HG03378 (cell line): ENCODE measurements around the gene ARHGEF7.
"Not testable (repeated sequence)": the region's sequence is repeated elsewhere in the genome, so short reads cannot be mapped to it uniquely, and the experiment has no call there.

Source experiments
- ATAC-seq: cut with Tn5 transposase; IDR thresholded peaks from one replicate; pipeline ENCODE4 v1.9.1; 2021; ENCODE audit warnings: mild to moderate bottlenecking, moderate library complexity; ENCODE audit not compliant: unreplicated experiment

Gene ARHGEF7

DNA sequence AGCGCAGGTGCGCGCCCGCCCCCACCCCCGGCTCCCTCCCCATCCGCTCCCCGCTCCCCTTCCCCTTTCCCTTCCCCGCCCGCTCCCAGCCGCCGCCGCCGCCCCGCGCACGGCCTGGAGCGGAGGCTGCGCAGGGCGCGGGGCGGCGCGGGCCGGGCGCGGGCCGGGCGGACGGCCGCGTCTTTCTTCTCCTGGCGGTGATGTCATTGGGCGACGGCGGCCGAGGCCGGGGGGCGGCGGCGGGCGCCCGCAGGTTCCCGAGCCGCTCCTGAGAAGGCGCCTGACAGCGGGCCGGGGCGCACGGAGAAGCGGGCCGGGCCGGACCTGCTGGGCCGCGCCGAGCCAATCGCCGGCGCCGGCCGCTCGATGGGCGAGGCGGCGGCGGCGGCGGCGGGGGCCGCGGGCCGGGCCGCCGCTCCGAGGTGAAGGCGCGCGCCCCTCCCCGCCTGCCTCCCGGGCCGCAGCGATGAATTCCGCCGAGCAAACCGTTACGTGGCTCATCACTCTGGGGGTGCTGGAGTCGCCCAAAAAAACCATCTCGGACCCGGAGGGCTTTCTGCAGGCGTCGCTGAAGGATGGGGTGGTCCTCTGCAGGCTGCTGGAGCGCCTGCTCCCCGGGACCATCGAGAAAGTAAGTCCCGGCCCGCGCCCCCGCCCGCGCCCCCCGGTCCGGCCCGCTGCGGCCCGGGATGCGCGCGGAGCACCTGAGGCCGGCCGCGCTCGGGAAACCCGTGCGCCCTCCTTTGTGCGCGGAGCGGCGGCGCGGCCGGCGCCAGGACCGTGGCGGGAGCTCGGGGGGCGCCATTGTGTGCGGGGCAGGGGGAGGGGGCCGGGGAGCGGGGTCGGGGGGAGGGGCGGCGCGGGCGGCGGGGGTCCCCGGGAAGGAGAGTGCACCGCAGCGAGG lies at the start of gene ARHGEF7:
Gene ARHGEF7, plus strand, starts transcription at position 250 of the 904 bp plus-strand sequence. Its CDS starts 217 bp downstream, at position 467.
- ATAC-seq, result no peak

DNA sequence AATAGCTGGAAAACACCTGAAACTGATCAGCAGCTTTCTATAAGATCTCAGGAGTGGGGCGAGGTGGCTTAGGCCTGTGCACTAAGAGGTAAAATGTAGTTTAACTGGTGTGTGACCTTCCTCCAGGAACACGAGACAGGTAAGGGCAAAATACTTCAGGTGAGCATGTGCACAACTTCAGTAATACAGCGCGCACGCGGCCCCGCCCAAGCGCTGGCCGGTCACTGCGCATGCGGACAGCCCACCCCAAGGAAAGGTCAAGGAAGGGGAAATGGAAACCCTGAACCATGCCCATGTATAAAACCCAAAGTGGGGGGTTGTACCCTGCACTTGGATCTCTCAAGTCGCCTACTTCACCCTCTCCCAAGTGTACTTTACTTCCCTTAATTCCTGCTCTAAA lies 49.4 kb upstream of the ARHGEF7 start:
- no peak for ATAC-seq

GRCh38 chr13:111066544-111066943 lies 48.6 kb upstream of the ARHGEF7 start:
- no peak for ATAC-seq

- no peak for ATAC-seq
These were observed 47.1 kb upstream of the ARHGEF7 start for GRCh38 chr13:111068009-111068350.

DNA sequence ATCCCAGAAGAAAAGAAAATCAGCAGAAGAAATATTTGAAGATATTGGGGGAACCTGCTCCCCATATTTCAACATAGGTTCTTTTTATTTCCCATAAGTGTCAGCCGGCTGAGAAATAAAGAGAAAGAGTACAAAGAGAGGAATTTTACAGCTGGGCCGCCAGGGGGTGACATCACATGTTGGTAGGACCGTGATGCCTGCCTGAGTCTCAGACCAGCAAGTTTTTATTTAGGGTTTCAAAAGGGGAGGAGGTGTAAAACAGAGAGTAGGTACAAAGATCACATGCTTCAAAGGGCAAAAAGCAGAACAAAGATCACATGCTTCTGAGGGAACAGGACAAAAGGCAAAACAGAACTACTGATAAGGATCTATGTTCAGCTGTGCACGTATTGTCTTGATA lies 44.0 kb upstream of the ARHGEF7 start:
- ATAC-seq, result not testable (repeated sequence)

- not testable (repeated sequence) for ATAC-seq
These were observed 43.6 kb upstream of the ARHGEF7 start for GRCh38 chr13:111071526-111071925.

DNA sequence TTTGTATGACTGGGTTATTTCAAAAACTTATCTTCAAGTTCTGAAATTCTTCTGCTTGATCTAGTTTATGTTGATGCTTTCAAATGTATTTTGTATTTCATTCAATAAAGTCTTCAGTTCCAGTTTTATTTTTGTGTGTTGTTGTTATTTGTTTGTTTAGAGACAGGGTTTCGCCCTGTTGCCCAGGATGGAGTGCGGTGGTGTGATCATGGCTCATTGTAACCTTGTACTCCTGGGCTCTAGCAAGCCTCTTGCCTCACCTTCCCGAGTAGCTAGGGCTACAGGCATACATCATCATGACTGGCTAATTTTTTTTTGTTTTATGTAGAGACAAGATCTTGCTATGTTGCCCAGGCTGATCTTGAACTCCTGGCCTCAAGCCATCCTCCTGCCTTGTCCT lies 40.3 kb upstream of the ARHGEF7 start:
- ATAC-seq, result no peak

DNA sequence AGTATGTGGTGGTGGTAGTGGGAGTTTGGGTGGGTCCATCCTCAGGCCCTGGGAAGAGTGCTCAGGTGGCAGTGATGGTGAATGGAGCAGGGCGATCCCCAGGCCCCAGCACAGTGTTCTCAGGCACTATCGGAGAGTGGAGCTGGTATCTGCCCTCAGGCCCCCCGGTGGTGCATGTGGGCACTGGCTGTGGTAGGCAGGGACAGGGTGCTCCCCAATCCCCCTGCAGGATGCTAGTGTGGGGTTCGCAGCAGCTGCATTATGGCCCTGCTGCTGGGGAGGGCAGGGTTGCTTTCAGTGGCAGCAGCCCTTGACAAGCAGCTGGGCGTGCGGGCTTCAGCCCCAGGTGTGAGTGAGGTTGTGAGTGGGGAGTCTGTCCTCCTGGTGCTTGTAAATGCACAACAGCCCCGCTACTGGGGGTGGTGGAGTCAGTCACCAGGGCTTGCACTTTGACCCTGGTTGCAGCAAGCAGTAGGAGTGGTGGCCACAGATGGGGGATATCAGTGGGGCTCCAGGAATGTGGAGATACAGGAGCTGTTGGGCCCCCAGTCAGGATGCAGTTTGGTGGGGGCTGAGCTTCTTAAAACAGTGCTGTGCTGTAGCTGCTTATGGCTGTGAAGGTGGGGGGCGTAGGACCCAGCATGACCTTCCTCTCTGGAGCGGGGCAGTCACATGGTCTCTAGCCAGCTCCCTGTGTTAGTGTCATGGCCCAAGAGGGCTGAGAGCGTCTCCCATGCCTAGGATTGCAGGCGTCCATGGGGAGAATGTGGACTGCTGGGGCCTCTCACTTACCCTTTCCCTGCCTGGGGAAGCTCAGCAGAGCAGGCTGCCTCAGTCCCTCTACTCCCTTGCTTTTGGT lies 38.7 kb upstream of the ARHGEF7 start:
- no peak for ATAC-seq

- ATAC-seq, result no peak
These were observed 35.7 kb upstream of the ARHGEF7 start for GRCh38 chr13:111079375-111079774.

- ATAC-seq, result no peak
These were observed 34.5 kb upstream of the ARHGEF7 start for GRCh38 chr13:111080642-111081041.

GRCh38 chr13:111082240-111082639 lies 32.9 kb upstream of the ARHGEF7 start:
- ATAC-seq, result no peak

- ATAC-seq, result not testable (repeated sequence)
These were observed 32.3 kb upstream of the ARHGEF7 start for GRCh38 chr13:111082769-111083168.

- ATAC-seq, result not testable (repeated sequence)
These were observed 31.4 kb upstream of the ARHGEF7 start for GRCh38 chr13:111083693-111084092.

DNA sequence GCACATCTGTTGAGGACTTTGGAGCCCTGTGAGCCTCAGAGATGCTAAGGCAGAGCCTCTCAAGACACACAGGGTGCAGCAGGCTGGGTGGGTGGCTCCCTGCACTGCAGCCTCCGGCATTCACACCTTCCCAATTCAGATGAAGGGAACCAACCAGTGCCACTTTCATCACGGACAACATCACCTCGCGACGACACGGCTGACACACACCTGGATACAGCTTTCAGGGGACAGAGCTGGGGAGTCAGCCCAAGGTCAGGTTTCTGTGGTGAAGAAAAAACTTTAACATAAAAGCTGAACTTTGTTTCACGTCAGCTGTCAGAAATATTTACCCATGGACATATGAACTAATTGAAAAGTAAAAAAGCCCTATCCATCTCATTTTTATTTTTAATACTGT lies 24.9 kb upstream of the ARHGEF7 start:
- ATAC-seq, result no peak

- ATAC-seq, result no peak
These were observed 22.4 kb upstream of the ARHGEF7 start for GRCh38 chr13:111092685-111093084.

GRCh38 chr13:111093136-111093535 lies 22.0 kb upstream of the ARHGEF7 start:
- no peak for ATAC-seq

- no peak for ATAC-seq
These were observed 21.5 kb upstream of the ARHGEF7 start for GRCh38 chr13:111093634-111094033.

DNA sequence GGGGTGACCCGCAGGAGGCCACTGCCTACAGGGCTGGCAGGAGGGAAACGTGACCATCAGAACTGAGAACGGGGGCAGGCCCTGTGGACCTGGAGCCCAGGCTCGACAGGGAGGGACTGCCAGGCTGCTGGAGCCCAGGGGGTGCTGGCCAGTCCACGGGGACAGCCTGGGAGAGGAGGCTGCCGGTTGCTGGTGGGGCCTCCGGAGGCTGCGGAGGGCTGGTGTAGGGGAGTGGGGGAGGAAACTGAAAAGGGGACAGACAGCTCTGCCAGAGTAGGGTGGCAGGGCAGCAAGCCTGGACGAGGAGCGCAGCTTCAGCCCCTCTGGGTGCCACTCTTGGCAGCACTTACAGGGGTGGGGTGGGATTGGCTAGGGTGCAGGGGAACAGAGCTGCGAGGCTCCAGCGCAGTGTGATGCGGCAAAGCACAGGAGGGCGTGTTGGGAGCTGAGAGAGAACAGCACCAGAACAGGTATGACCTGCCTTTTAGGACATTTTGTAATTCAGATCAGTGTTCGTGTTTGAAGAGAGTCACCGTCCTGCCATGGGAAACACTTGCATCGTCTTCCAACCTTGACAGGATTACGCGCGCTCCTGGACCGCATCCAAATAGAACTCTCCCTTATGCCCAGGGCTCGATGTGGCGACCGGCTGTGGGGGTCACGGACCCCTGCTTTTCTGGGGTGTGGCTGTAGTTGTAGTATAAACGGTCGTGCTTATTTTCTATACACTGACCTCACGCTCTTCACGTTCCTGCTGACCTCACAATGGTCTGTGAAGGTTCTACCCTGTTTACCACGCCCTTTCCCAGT lies 19.9 kb upstream of the ARHGEF7 start:
- ATAC-seq, result no peak

DNA sequence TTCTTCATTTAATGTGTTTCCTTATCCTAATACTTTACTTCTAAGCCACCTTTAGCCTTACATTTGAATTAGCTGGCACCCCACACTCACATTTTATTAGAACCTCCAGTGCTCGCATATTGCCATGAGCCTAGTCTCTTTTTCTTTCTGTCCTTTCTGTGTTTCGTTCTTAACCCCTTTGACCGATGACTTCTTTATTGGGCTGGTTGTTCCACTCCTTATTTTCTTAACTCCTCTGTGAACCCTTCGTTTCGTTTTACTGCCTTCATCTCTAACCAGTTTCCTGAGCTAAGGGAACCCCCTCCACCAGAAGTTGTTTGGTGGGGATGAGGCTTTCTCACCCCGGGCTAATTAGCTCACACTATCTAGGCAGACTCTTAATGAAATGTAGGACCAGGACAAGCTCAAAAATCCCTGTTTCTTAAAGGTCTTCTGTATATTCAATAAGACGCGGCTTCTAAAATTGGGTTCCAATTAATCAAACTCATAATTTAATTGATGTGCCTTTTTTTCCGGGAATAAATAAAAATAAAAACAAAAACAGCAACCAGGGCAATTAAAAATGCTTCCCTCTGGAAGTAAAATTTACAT lies 19.1 kb upstream of the ARHGEF7 start:
- ATAC-seq, result no peak

GRCh38 chr13:111099290-111099689 lies 15.8 kb upstream of the ARHGEF7 start:
- no peak for ATAC-seq

- no peak for ATAC-seq
These were observed 5.1 kb upstream of the ARHGEF7 start for GRCh38 chr13:111110054-111110453.
